K562 (cell line): ENCODE results near the gene CFL1. TPM values are rescaled to one million over a fixed set of nuclear protein-coding genes. Genes with fewer than 3 reads are reported as not detected.

Experiments used
- CBFA2T3 ChIP-seq: fragments of 450-650 bp; IDR thresholded peaks from 2 replicates; pipeline ENCODE4 v1.6.1; 2017
- CC2D1A ChIP-seq: fragments of 450-650 bp; IDR thresholded peaks from 2 replicates; pipeline ENCODE4 v1.6.1; 2017; ENCODE audit warnings: mild to moderate bottlenecking
- CHD4 ChIP-seq: fragments of 200-600 bp; sonication (generic); IDR thresholded peaks from 3 replicates; pipeline ENCODE4 v1.6.1; 2012; ENCODE audit warnings: low read depth, mild to moderate bottlenecking, mixed read lengths, low read length, inconsistent platforms; ENCODE audit not compliant: insufficient read depth, insufficient replicate concordance, poor library complexity, severe bottlenecking
- E2F6 ChIP-seq, 2 experiments: IDR thresholded peaks; 2 replicates each; pipeline ENCODE4 v1.6.1; 2011; ENCODE audit warnings: borderline replicate concordance in 1 of 2, control low read depth in 1 of 2, low read depth in 1 of 2, low read length in 1 of 2, mild to moderate bottlenecking in 1 of 2, mixed read lengths in 1 of 2, moderate library complexity in 1 of 2; ENCODE audit not compliant: insufficient read depth in 1 of 2, insufficient read length in 1 of 2, poor library complexity in 1 of 2, severe bottlenecking in 1 of 2; ENCODE audit errors: extremely low read depth in 1 of 2
- GABPB1 ChIP-seq: sonication (generic); formaldehyde crosslinking; IDR thresholded peaks from 2 replicates; pipeline ENCODE4 v1.8.0; 2022; ENCODE audit warnings: mild to moderate bottlenecking, missing genetic modification reagents
- GATAD2B ChIP-seq: fragments of 450-650 bp; IDR thresholded peaks from 2 replicates; pipeline ENCODE4 v1.6.1; 2017; ENCODE audit warnings: mild to moderate bottlenecking, borderline replicate concordance
- HNRNPLL ChIP-seq: fragments of 200-400 bp; formaldehyde crosslinking; IDR thresholded peaks from 2 replicates; pipeline ENCODE4 v1.6.1; 2017; ENCODE audit warnings: low read length, low read depth, mild to moderate bottlenecking; ENCODE audit not compliant: poor library complexity, severe bottlenecking
- KDM2B ChIP-seq: fragments of 250-450 bp; sonication (Bioruptor Pico); IDR thresholded peaks from 2 replicates; pipeline ENCODE4 v1.8.0; 2021; ENCODE audit warnings: mild to moderate bottlenecking, moderate library complexity
- KLF6 ChIP-seq: fragments of 250-450 bp; sonication (Bioruptor Pico); IDR thresholded peaks from 2 replicates; pipeline ENCODE4 v1.4.0; 2020; ENCODE audit warnings: mild to moderate bottlenecking, moderate library complexity, borderline replicate concordance
- NFRKB ChIP-seq: fragments of 450-650 bp; IDR thresholded peaks from 2 replicates; pipeline ENCODE4 v1.6.1; 2016; ENCODE audit warnings: low read depth
- PHB2 ChIP-seq: fragments of 450-650 bp; IDR thresholded peaks from 2 replicates; pipeline ENCODE4 v1.6.1; 2017; ENCODE audit warnings: low read depth
- RHOXF2B ChIP-seq: fragments of 250-450 bp; sonication (Bioruptor Pico); conservative IDR thresholded peaks from 2 replicates; pipeline ENCODE4 v1.5.1; 2021
- RUNX1 ChIP-seq: sonication (generic); IDR thresholded peaks from 2 replicates; pipeline ENCODE4 v1.6.1; 2016; ENCODE audit warnings: antibody characterized with exemption, low read depth
- SIN3B ChIP-seq: fragments of 450-650 bp; IDR thresholded peaks from 2 replicates; pipeline ENCODE4 v1.6.1; 2017; ENCODE audit warnings: low read depth, mild to moderate bottlenecking, moderate library complexity
- SRSF7 ChIP-seq: fragments of 200-400 bp; formaldehyde crosslinking; optimal IDR thresholded peaks from 2 replicates; pipeline ENCODE3; 2017; ENCODE audit warnings: mild to moderate bottlenecking, low read depth, low read length
- STAT5A ChIP-seq: IDR thresholded peaks from 2 replicates; pipeline ENCODE4 v1.6.1; 2012; ENCODE audit warnings: low read length, inconsistent platforms, borderline replicate concordance
- TCF3 ChIP-seq: sonication (generic); formaldehyde crosslinking; IDR thresholded peaks from 2 replicates; pipeline ENCODE4 v1.4.0; 2020; ENCODE audit warnings: mild to moderate bottlenecking, missing genetic modification reagents
- THRAP3 ChIP-seq: fragments of 450-650 bp; IDR thresholded peaks from 2 replicates; pipeline ENCODE4 v1.6.1; 2016; ENCODE audit warnings: mild to moderate bottlenecking, inconsistent platforms, borderline replicate concordance
- ZC3H4 ChIP-seq: sonication (generic); formaldehyde crosslinking; IDR thresholded peaks from 2 replicates; pipeline ENCODE4 v1.9.0; 2021; ENCODE audit warnings: missing genetic modification reagents, borderline replicate concordance
- ZNF143 ChIP-seq: sonication (generic); formaldehyde crosslinking; IDR thresholded peaks from 2 replicates; pipeline ENCODE4 v1.9.0; 2022; ENCODE audit warnings: mild to moderate bottlenecking, missing genetic modification reagents
- ZNF277 ChIP-seq: fragments of 250-450 bp; sonication (Bioruptor Pico); IDR thresholded peaks from 2 replicates; pipeline ENCODE4 v1.8.0; 2022; ENCODE audit warnings: inconsistent platforms, mild to moderate bottlenecking, moderate library complexity, borderline replicate concordance
- ZNF41 ChIP-seq: fragments of 250-450 bp; sonication (Bioruptor Pico); conservative IDR thresholded peaks from 2 replicates; pipeline ENCODE4 v1.4.0; 2020; ENCODE audit warnings: mild to moderate bottlenecking
- ZSCAN29 ChIP-seq: fragments of 450-650 bp; IDR thresholded peaks from 2 replicates; pipeline ENCODE4 v1.6.1; 2017
- polyA plus RNA-seq, 8 experiments: library from polyadenylated mRNA; depleted of rRNA in 4 of 8; stranded (reverse) in 5 of 8; unstranded in 3 of 8; fragments of >200 nt; fragmentation: Nextera tagmentation in 2 of 8; fragmentation: Illumina TruSeq in 1 of 8; extraction: Ambion mirVana in 2 of 8; extraction: Trizol in 1 of 8; gene quantifications; 2 replicates each; pipeline versions ENCODE4 v1.2.1 to v1.2.3, GENCODE V29; 2011 to 2014; ENCODE audit warnings: inconsistent platforms in 1 of 8, missing spikeins in 1 of 8
- total RNA-seq, 7 experiments: library from RNA; depleted of rRNA in 6 of 7; stranded (reverse); fragments of >200 nt in 6 of 7; fragmentation: Illumina TruSeq in 2 of 7; extraction: Trizol in 2 of 7; gene quantifications; 2 replicates each; pipeline versions ENCODE4 v1.2.1 to v1.2.3, GENCODE V29; 2011 to 2021; ENCODE audit warnings: low replicate concordance in 1 of 7
- TF ChIP-seq, protein P1 (sequence below): fragments of 450-650 bp; IDR thresholded peaks from 2 replicates; pipeline ENCODE4 v1.6.1; 2016; ENCODE audit warnings: low read depth, mild to moderate bottlenecking, moderate library complexity
- TF ChIP-seq, protein P2 (sequence below): conservative IDR thresholded peaks from 2 replicates; pipeline ENCODE4 v1.6.1; 2011; ENCODE audit warnings: low read depth, mild to moderate bottlenecking, low read length; ENCODE audit not compliant: control insufficient read depth

Gene CFL1
- total and polyA plus RNA-seq, 9 of the 15 experiments (the other 6 are each of a cell fraction or from before 2014, with no cell fraction given), result 105 to 1,101 (median 859) TPM

GRCh38 chr11:65899356-65900124 lies 41.6 kb upstream of the CFL1 start (continued):
- peak; percentile 94 to 97 for TF ChIP-seq E2F6 (IDR thresholded peaks at IDR 0.05; ENCODE audit: borderline replicate concordance in 1 of 2, extremely low read depth in 1 of 2, insufficient read depth in 1 of 2, insufficient read length in 1 of 2, low read depth in 1 of 2, low read length in 1 of 2, poor library complexity in 1 of 2, severe bottlenecking in 1 of 2)
- TF ChIP-seq RHOXF2B (CRISPR knock-in tag), result no peak
- TF ChIP-seq GATAD2B, result no peak; the same call in 1 of the 2 replicates
- TF ChIP-seq CHD4, result no peak
- TF ChIP-seq TCF3 (CRISPR knock-in tag), result no peak
- no peak for TF ChIP-seq ZNF277 (CRISPR knock-in tag)
- TF ChIP-seq ZNF143 (CRISPR knock-in tag), result no peak
- TF ChIP-seq, protein P1, sequence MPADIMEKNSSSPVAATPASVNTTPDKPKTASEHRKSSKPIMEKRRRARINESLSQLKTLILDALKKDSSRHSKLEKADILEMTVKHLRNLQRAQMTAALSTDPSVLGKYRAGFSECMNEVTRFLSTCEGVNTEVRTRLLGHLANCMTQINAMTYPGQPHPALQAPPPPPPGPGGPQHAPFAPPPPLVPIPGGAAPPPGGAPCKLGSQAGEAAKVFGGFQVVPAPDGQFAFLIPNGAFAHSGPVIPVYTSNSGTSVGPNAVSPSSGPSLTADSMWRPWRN, result no peak
- TF ChIP-seq PHB2, result no peak; the same call in 1 of the 2 replicates
- TF ChIP-seq SRSF7, result peak; percentile 10
- peak; percentile 81; the same call in 1 of the 2 replicates for TF ChIP-seq GABPB1 (CRISPR knock-in tag)
- TF ChIP-seq CBFA2T3, result no peak
- no peak for TF ChIP-seq THRAP3
- no peak for TF ChIP-seq ZNF41 (CRISPR knock-in tag)
- TF ChIP-seq, protein P2, sequence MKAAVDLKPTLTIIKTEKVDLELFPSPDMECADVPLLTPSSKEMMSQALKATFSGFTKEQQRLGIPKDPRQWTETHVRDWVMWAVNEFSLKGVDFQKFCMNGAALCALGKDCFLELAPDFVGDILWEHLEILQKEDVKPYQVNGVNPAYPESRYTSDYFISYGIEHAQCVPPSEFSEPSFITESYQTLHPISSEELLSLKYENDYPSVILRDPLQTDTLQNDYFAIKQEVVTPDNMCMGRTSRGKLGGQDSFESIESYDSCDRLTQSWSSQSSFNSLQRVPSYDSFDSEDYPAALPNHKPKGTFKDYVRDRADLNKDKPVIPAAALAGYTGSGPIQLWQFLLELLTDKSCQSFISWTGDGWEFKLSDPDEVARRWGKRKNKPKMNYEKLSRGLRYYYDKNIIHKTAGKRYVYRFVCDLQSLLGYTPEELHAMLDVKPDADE, result peak; percentile 79
- no peak for TF ChIP-seq ZSCAN29
- TF ChIP-seq STAT5A, result no peak
- peak; percentile 91 for TF ChIP-seq NFRKB
- 0 out of 2 replicates have a peak, but pooled peaks have one; percentile 29 for TF ChIP-seq CC2D1A
- peak; percentile 99 for TF ChIP-seq ZC3H4 (CRISPR knock-in tag)
- 0 out of 2 replicates have a peak, but pooled peaks have one; percentile 82 for TF ChIP-seq KDM2B (CRISPR knock-in tag)
- no peak for TF ChIP-seq SIN3B
- TF ChIP-seq KLF6 (CRISPR knock-in tag), result 0 out of 2 replicates have a peak, but pooled peaks have one; percentile 60
- no peak for TF ChIP-seq RUNX1
- TF ChIP-seq HNRNPLL, result peak; percentile 51
